GM21528 (cell line): Measurements from ENCODE around the gene ARFRP1.
A peak's percentile ranks its signal among the peaks of the same experiment; 100 is the strongest.

Source experiments
- ATAC-seq: cut with Tn5 transposase; IDR thresholded peaks from one replicate; pipeline ENCODE4 v1.9.1; 2021; ENCODE audit warnings: mild to moderate bottlenecking, moderate library complexity; ENCODE audit not compliant: unreplicated experiment, low FRiP score

ARFRP1 gene

DNA sequence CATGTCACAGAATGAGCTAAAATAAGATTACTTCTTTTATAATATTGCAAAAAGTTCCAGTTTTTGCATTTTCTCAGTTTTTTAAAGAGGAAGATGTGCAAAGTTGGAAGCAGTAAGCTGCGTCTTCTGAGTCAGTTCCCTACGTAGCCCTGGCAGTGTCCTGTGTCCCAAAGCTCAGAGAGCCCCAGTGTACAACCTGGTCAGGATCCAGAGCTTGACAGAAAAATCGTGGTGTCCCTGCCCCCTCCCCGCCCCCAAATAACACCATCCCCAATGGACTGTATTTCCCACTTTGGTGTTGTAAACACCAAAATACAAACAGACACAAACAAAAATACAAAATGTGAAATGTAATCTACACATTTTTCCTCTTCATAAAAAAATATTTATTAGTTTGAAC, 36.4 kb upstream of the ARFRP1 start:
- no peak for ATAC-seq

DNA sequence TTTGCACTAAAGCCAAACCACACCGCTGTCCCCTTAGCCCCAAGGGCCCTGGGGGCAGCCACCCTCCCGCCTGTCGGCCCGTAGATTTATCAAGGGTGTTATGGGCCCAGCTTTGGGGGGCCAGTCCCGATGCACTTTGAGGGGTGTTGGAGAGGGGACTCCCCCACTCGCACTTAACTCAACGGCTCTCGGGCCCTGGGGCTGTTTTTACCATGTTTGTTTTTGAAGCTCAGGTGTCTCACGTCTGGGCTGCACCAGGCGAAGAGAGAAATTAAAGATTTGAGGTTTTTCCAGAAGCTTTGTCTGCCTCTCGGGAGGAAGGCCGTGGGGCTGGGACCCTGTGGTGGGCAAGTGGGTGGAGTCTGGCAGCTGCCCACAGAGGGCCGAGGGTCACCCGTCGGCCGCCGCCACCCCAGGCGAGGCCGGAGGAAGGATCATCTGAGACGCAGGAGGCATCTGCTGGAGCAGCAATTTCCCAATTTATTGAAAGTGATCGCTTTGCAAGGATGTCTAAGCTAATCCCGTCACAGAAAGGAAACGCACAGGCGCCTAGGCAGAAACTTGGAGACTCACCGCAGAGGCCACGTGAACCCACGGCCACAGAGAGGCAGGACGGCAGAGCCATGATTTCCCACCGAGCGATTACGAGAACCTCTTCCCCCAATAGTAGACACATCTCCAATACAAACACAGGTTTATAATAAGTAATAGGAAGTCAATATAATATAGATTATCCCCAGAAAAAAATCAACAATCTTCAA, 35.6 kb upstream of the ARFRP1 start:
- ATAC-seq, result no peak

DNA sequence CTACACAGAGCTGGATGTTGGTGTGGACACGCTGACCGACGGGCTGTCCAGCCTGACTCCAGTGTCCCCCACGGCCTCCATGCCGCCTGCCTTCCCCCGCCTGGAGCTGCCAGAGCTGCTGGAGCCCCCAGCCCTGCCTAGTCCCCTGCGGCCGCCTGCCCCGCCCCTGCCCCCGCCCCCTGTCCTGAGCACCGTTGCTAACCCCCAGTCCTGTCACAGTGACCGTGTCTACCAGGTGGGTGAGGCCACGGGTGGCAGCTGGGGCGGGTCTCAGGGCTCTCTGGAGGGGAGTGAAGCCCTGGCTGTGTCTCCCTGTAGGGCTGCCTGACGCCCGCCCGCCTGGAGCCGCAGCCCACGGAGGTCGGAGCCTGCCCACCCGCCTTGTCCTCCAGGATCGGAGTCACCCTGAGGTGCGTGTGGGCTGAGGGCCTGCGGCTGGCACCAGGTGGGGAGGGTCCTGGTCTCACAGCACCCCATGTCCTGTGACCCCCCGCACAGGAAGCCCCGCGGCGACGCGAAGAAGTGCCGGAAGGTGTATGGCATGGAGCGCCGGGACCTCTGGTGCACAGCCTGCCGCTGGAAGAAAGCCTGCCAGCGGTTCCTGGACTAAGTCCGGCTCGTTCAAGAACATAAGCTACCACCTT, 34.7 kb upstream of the ARFRP1 start:
- ATAC-seq, result no peak

DNA sequence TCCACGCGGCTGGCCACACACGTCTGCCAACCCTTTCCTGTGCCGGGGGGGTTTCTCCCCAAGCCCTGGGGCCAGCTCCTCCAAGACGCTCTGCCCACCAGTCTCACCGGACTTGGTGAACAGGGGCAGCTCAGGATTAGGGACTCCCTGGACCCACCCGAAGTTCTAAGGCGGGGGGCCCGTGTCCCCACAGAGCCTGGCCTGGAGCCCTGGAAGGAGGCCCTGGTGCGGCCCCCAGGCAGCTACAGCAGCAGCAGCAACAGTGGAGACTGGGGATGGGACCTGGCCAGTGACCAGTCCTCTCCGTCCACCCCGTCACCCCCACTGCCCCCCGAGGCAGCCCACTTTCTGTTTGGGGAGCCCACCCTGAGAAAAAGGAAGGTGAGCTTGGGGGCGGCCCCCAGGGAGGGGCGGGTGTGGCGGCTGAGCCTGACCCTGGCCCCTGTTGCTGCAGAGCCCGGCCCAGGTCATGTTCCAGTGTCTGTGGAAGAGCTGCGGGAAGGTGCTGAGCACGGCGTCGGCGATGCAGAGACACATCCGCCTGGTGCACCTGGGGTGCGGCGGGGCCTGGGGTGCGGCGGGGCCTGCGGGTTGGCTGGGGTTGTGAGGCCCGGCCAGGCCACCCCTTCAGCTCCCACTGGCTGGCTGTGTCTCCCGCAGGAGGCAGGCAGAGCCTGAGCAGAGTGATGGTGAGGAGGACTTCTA, 34.1 kb upstream of the ARFRP1 start:
- ATAC-seq, result no peak

DNA sequence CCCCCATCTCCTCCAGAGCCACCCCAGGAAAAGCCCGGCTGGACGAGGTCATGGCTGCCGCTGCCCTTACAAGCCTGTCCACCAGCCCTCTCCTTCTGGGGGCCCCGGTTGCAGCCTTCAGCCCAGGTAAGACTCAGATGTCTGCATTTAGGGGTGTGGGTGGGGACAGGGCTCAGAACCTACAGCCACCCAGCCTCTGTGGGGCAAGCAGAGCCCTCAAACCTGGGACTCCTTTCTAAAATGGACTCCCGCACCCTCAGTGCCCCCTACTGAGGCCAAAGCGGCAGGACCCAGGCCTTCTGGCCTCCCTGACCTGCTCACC, 33.5 kb upstream of the ARFRP1 start:
- ATAC-seq, result no peak

DNA sequence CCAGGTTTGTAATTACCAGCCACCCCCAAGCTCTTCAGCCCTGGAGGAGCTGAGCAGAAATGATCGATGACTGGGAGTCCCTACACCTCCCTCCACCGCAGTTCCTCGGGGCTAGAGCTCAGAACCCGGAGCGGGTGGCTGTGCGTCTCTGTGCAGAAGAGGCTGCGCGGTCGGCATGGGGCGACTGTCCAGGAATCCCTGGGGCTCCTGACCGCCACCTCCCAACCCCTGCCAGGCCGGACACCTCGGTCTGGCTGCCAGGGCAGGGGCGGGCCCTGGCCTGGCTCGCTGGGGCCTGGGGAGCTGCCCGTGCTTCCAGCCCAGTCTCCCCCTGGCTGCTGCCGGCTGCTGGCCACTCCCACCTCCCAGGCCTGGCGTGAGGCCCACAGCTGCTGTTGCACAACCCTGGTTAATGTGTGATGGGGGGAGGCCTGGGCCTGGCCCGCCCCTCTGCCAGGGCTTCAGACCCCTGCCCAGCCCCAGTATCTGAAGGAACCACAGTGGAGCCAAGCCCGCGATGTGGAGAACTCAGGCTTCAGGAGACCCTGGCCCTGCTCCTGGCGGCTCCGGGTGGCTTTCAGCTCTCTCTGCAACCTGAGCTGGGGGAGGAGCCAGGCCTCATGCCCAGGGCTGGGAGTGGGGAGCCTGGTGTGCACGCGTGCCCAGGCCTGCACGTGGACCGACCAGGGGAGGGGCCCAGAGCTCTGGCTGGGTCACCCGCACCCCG, 33.0 kb upstream of the ARFRP1 start:
- ATAC-seq, result no peak

DNA sequence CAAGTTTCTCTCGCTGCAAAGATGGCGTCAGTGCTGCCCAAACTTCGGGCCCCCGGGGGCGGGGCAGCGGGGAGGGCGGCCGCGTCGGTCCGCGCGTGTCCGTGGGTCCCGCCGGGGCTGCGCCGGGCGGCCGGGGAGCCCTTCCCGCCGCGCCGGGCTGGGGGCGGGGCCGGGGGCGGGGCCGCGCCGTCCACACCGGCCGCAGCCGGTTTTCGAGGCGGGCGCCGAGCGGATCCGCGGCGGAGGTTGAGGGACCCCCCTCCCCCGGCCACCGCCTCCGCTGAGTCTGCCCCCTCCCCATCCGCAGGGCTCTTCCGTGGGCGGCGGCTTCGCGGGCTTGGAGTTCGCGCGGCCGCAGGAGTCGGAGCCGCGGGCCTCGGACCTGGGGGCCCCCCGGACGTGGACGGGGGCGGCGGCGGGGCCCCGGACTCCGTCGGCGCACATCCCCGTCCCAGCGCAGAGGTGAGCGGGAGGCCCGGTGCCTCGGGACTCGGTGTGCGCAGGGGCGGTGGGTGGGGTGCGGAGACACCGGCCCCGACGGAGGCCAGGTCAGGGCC, 32.4 kb upstream of the ARFRP1 start:
- ATAC-seq, result no peak

DNA sequence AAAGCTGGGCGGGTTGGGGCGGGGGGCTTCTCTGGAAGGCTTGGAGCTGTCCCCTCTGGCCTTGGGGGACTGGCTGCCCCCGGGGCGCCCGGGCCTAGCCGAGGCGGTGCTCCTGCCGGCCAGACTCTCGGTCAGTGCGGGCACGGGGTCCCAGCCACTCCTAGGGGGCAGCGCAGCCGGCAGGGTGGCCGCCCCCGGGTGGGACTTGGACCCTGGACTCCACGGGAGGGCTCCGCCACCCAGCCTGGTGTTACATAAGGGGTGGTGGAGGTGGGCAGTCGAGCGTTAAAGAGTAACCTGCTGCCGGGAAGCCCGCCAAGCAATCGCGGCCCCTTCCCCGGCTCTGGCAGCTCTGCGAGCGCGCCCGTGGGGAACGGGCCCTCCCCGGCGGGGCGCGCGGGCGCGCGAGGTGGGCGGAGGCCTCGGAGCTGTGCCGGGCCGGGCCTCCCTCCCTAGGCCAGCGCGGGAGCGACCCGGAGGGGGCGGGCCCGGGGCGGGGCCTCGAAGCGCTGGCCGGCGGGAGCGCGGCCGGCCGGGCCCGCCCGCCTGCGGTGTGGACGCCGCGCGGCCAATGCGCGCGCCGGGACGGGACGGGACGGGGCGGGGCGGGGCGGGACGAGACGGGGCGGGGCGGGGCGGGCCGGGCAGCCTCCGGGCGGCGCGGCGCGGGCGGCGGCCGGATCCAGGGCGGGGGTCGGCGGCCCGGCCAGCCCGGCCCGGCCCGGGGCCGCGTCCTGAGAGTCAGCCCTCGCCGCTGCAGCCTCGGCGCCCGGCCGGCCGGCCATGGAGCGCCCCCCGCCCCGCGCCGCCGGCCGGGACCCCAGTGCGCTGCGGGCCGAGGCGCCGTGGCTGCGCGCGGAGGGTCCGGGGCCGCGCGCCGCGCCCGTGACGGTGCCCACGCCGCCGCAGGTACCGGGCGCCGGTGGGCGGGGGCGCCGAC, 31.6 kb upstream of the ARFRP1 start, which contains the start of gene SLC2A4RG:
Gene SLC2A4RG (plus strand): TSS at position 647 of the 940 bp plus-strand sequence. CDS start 137 bp downstream, at position 784.
- ATAC-seq, result peak; percentile 36

DNA sequence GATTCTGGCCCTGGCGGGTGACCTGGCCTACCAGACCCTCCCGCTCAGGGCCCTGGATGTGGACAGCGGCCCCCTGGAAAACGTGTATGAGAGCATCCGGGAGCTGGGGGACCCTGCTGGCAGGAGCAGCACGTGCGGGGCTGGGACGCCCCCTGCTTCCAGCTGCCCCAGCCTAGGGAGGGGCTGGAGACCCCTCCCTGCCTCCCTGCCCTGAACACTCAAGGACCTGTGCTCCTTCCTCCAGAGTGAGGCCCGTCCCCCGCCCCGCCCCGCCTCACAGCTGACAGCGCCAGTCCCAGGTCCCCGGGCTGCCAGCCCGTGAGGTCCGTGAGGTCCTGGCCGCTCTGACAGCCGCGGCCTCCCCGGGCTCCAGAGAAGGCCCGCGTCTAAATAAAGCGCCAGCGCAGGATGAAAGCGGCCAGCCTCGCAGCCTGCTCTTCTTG, 30.9 kb upstream of the ARFRP1 start:
- ATAC-seq, result no peak

DNA sequence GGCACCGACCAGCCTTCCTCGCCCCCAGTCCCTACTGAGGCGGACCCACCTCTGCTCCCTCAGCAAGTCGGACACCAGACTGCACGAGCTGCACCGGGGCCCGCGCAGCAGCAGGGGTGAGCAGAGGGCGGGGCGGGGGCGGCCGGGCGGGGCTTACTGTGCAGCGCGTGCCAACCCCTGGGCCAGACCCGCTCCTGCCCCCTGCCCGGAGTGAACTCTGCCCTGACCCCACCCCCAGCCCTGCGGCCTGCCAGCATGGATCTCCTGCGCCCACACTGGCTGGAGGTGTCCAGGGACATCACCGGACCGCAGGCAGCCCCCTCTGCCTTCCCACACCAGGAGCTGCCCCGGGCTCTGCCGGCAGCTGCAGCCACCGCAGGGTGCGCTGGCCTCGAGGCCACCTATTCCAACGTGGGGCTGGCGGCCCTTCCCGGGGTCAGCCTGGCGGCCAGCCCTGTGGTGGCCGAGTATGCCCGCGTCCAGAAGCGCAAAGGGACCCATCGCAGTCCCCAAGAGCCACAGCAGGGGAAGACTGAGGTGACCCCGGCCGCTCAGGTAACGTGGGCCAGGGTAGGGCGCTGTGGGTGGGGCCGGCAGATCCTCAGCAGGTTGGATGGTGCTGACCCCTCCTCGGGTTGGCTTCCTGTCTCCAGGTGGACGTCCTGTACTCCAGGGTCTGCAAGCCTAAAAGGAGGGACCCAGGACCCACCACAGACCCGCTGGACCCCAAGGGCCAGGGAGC, 30.3 kb upstream of the ARFRP1 start:
- ATAC-seq, result no peak

DNA sequence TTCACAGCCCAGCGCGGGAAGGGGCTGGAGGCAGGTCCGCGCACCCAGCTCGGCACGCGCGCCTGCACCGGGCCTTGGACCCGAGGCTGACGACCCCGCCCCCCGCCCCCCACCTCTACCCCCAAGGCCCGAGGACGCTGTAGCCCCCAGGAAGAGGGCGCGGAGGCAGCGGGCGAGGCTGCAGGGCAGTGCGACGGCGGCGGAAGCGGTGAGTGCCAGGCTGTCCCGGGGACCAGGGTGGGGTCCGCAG, 29.8 kb upstream of the ARFRP1 start:
- no peak for ATAC-seq

DNA sequence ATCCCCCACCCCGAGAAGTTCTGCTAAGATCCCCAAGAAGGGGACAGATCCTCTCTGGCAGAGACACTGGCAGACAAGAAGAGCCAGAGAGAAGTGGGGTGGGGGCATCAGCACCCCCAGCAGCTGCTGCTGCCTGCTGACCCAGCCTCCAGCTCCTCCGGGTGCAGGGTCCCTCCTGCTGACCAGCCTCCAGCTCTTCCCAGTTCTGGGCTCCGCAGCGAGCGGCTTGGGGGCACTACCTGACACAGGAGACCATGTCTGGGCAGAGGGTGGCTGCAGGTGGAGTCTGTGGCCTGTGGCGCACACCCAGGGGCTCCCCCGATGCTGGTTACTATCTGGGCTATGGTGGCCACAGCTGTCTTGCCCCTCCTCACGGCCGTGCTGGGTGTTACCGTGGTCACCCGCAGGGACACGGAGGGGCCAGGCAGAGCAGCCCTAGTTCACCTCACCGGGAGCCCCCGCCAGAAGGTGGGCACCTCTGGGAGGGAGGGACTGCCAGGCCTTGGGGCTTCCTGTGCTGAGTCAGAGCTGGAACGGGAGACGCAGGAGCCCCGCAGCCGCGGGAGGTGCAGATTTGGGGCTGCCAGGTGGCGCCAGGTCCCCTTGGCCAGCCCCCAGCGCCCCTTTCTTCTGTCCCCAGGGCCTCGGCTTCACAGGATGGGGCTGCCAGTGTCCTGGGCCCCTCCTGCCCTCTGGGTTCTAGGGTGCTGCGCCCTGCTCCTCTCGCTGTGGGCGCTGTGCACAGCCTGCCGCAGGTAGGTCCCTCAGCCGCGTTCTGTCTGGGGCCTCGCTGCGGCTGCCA, 29.3 kb upstream of the ARFRP1 start:
- ATAC-seq, result no peak

DNA sequence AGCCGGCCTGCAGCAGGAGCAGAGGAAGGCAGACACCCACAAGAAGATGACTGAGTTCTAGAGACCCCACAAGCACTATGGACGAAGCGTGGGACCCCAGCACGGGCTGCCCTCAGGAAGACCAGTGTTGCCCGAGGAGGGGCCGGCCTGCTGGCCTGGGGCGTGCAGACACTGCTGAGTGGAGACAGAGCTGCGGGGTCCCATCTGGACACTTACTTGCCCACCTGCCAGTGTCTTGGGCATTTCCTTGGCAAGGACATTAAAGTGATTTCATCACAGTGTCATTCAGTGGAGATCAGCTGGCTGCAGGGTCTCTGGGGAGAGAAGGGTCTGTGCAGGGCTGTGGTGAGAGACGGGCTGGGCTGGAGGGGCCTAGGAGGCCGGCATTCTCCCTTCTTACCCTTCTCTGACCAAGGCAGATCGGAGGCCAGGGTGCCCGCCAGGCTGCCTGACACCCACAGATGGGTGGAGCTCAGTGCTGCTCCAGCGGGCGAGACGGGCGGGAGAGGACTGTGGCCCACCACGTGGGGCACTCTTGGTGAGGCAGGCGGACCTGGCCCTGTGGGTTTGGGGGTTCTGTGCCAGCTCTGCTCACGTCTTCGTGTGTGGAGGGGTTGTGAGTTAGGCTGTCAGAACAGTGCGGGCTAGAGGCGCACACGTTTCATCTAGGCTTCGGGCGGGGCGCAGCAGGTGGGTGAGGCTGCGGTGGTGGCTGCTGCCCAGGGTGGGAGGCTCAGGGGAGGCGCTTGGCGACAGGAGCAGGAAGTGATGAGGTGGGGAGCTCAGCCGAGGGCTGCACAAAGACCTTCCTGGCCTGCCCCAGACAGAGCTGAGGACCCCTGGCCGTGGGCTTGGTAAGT, 28.3 kb upstream of the ARFRP1 start, which contains the start of gene LIME1:
Gene LIME1 (plus strand): TSS at position 806 of the 860 bp plus-strand sequence. CDS start 886 bp downstream, outside the sequence.
- no peak for ATAC-seq

DNA sequence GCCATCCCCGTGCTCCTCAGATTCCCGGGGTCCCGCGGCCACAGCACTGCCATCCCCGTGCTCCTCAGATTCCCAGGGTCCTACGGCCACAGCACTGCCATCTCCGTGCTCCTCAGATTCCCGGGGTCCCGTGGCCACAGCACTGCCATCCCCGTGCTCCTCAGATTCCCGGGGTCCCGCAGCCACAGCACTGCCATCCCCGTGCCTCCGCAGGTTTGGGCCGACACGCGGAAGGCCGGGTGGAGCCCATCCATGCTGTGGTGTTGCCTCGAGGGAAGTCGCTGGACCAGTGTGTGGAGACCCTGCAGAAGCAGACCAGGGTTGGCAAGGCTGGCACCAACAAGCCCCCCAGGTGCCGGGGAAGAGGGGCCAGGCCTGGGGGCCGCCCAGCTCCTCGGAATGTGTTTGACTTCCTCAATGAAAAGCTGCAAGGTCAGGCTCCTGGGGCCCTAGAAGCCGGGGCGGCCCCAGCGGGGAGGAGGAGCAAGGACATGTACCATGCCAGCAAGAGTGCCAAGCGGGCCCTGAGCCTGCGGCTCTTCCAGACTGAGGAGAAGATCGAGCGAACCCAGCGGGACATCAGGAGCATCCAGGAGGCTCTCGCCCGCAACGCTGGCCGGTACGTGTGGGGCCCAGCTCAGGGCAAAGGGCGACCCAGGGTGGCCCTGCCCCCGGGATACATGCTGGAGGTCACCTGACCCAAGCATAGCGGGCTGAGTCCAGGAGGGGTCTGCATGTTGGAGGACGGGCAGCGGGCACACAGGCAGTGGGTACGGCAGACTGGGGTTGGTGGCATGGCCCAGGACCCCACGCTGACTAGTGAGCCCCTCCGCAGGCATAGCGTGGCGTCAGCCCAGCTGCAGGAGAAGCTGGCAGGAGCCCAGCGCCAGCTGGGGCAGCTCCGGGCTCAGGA, 27.4 kb upstream of the ARFRP1 start:
- ATAC-seq, result no peak

DNA sequence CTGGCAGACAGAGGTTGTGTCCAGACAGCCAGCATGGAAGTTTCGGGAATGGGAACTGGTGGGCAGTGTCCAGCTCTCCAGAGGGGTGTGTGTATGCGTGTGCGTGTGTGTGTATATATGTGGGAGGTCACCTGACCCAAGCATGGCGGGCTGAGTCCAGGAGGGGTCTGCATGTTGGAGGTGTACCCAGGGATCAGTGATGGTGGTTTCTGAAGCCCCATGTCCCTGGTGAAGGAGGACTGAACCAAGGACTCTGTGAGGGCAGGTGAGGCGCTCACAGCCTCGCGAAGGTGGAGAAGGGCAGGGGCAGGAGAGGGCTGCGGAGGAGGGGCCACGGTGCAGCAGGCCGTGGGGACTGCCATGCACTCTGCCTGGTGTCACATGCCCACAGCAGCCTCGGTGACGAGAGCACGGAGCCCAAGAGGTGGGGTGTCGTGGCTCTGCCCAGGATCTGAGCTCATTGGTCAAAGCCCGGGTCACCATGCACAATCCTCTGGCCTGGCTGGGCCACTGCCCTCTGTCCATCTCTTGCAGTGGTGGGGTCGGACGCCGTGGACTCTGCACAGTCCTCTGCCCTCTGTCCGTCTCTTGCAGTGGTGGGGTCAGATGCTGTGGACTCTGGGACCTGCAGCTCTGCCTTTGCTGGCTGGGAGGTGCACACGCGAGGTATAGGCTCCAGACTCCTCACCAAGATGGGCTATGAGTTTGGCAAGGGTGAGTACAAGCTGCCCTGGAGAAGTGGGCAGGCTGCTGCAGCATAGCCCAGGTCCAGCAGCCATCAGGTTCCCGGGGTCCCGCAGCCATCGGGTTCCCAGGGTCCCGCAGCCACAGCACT, 26.6 kb upstream of the ARFRP1 start:
- no peak for ATAC-seq
